ENCODE measurements around the gene GPBP1.

Gene GPBP1

DNA sequence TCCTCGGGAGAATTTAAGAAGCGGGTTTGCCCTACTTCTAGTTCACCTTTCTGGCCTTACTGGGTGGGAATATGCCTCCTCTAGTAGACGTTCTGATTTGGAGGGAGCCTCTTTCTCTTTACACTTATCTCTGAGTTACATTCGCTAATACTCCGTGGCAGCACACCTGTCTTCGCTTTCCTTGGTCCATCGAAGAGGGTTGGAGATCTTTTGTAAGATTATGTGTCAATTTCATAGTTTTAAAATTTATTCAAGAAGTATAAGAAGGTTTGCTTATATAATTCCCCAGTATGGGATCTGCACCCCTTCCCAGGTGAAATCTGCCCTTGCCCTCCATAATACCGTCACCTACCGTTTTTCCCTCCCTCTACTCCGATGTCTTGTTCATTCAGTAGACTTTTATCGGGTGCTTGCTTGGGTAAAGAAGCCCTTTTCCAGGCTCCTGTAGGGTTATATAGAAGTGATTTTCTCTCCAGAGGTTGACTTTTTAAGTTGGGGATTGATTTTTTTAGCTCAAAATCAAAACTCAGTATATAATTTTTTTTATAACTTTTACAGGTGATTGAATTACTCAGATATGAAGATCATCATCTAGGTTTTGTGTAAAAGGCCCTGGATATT lies 1.1 kb downstream of the GPBP1 start:
- Histone ChIP-seq H3K9ac (ENCODE audit: low read length) (peak overlapping the region; percentile 98), H3K27ac (ENCODE audit: low read depth, low read length, poor library complexity, severe bottlenecking) (peak overlapping the region; percentile 93), H4K20me1 (ENCODE audit: insufficient read depth, low read length) (no peaks in the 10 kb centered on the region), H3K9me3 (ENCODE audit: low read length) (no peaks in the 10 kb centered on the region), H3K36me3 (ENCODE audit: insufficient read depth, low read length) (peaks cover 29% of the 10 kb centered on the region; the same call in 1 of the 2 replicates), H3K4me3 (ENCODE audit: low read depth, low read length, poor library complexity, severe bottlenecking) (peak overlapping the region; percentile 90), H3K79me2 (ENCODE audit: insufficient read depth, low read length) (peaks cover 60% of the 10 kb centered on the region), H3K4me2 (ENCODE audit: low read length) (peak overlapping the region; percentile 90), H3K4me1 (ENCODE audit: insufficient read depth, low read length, severe bottlenecking) (peaks cover 48% of the 10 kb centered on the region), H2AFZ (ENCODE audit: low read length) (no peak overlapping the region), H3K27me3 (ENCODE audit: insufficient read depth, low read length) (no peaks in the 10 kb centered on the region), H3F3A (ENCODE audit: insufficient read depth, low read length) (peaks cover 9% of the 10 kb centered on the region; the same call in 1 of the 2 replicates), H3K9me2 (ENCODE audit: low read depth, low read length) (no peaks in the 10 kb centered on the region)
- TF ChIP-seq EZH2 (IDR thresholded peaks at IDR 0.05; ENCODE audit: borderline replicate concordance, low read length), result no peak
- TF ChIP-seq, protein P1, sequence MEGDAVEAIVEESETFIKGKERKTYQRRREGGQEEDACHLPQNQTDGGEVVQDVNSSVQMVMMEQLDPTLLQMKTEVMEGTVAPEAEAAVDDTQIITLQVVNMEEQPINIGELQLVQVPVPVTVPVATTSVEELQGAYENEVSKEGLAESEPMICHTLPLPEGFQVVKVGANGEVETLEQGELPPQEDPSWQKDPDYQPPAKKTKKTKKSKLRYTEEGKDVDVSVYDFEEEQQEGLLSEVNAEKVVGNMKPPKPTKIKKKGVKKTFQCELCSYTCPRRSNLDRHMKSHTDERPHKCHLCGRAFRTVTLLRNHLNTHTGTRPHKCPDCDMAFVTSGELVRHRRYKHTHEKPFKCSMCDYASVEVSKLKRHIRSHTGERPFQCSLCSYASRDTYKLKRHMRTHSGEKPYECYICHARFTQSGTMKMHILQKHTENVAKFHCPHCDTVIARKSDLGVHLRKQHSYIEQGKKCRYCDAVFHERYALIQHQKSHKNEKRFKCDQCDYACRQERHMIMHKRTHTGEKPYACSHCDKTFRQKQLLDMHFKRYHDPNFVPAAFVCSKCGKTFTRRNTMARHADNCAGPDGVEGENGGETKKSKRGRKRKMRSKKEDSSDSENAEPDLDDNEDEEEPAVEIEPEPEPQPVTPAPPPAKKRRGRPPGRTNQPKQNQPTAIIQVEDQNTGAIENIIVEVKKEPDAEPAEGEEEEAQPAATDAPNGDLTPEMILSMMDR (IDR thresholded peaks at IDR 0.05; ENCODE audit: low read length), result no peak

DNA sequence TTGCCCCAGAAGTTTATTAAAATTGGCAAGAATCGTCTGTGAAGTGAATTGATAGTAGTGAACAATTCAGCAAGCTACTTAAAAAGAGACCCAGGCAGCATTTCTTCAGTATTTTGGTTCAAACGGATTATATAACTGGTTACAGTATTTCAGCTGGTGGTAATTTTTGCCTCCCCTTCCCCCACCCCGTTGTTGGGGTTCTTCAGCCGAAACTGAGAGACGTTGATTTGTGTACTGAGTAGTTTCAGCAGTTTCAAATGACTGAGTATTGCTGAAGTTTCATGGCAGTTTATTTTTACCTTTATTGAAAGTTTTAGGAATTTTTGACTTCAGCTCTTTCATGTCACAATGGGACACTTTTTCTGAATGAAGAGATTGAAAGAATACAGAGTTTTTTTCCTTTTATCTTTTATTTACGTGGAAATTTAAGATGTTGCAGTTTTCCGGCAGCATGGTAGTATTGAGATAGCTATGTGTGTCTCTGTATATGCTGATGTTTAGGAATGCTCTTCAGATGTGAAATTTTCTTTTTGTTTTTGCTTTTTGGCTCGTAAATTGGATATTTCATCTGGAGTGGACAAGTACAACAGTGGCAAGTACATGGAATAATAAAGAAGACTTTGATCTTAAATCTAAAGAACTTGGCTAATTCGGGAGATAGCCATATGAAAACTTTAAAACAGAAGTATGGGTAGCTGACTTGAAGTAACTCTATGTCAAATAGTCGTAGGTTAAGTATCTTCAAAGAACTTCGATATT lies 1.9 kb downstream of the GPBP1 start:
- Histone ChIP-seq H3K79me2 (ENCODE audit: insufficient read depth, low read length) (peaks cover 67% of the 10 kb centered on the region), H3K4me1 (ENCODE audit: insufficient read depth, low read length, severe bottlenecking) (peaks cover 55% of the 10 kb centered on the region), H3K4me3 (ENCODE audit: low read depth, low read length, poor library complexity, severe bottlenecking) (peak overlapping the region; percentile 90), H3K9me2 (ENCODE audit: low read depth, low read length) (no peaks in the 10 kb centered on the region), H3K36me3 (ENCODE audit: insufficient read depth, low read length) (peaks cover 29% of the 10 kb centered on the region; the same call in 1 of the 2 replicates), H3K4me2 (ENCODE audit: low read length) (peak overlapping the region; percentile 90), H4K20me1 (ENCODE audit: insufficient read depth, low read length) (no peaks in the 10 kb centered on the region), H3K27me3 (ENCODE audit: insufficient read depth, low read length) (no peaks in the 10 kb centered on the region), H2AFZ (ENCODE audit: low read length) (no peak overlapping the region), H3K9ac (ENCODE audit: low read length) (peak overlapping the region; percentile 98), H3K9me3 (ENCODE audit: low read length) (no peaks in the 10 kb centered on the region), H3F3A (ENCODE audit: insufficient read depth, low read length) (peaks cover 9% of the 10 kb centered on the region; the same call in 1 of the 2 replicates), H3K27ac (ENCODE audit: low read depth, low read length, poor library complexity, severe bottlenecking) (peak overlapping the region; percentile 93)
- no peak for TF ChIP-seq EZH2 (IDR thresholded peaks at IDR 0.05; ENCODE audit: borderline replicate concordance, low read length)
- TF ChIP-seq, protein P1 (IDR thresholded peaks at IDR 0.05; ENCODE audit: low read length), result no peak

DNA sequence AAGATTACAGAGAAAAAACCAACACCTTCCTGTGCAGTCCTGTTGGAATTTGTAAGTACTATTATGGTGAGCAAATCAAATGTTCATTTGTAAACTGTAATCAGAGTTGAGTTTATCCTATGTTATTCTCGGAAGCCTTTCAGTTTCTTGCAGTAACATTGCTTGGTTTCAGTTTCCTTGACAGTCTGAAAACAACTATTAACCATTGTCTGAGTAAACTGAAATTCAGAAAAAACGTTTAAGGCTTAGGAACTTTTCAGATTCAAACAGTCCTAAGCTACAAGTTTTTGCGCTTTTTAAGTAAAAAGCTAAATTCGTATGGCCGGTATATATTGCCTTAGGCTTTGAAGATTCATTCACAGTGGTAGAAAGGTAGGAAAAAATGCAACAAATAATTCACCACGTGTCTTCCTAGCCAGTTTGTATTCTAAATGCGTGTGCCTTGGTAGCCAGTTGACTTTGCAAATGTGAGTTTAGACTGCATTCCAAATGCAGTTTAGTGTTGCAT lies 2.5 kb downstream of the GPBP1 start:
- no peaks in the 10 kb centered on the region for H3K27me3 ChIP-seq (ENCODE audit: insufficient read depth, low read length)
- H3K9me2 ChIP-seq (ENCODE audit: low read depth, low read length), result no peaks in the 10 kb centered on the region
- no peaks in the 10 kb centered on the region for H4K20me1 ChIP-seq (ENCODE audit: insufficient read depth, low read length)
- no peaks in the 10 kb centered on the region for H3K9me3 ChIP-seq (ENCODE audit: low read length)
- H3K4me3 ChIP-seq (ENCODE audit: low read depth, low read length, poor library complexity, severe bottlenecking), result peak overlapping the region; percentile 90
- H3K4me2 ChIP-seq (ENCODE audit: low read length), result peak overlapping the region; percentile 90
- H3F3A ChIP-seq (ENCODE audit: insufficient read depth, low read length), result peaks cover 9% of the 10 kb centered on the region; the same call in 1 of the 2 replicates
- H3K9ac ChIP-seq (ENCODE audit: low read length), result peak overlapping the region; percentile 98
- H3K27ac ChIP-seq (ENCODE audit: low read depth, low read length, poor library complexity, severe bottlenecking), result peak overlapping the region; percentile 93
- H2AFZ ChIP-seq (ENCODE audit: low read length), result no peak overlapping the region
- peaks cover 34% of the 10 kb centered on the region; the same call in 1 of the 2 replicates for H3K36me3 ChIP-seq (ENCODE audit: insufficient read depth, low read length)
- H3K79me2 ChIP-seq (ENCODE audit: insufficient read depth, low read length), result peaks cover 74% of the 10 kb centered on the region
- no peak for TF ChIP-seq EZH2 (IDR thresholded peaks at IDR 0.05; ENCODE audit: borderline replicate concordance, low read length)
- TF ChIP-seq, protein P1 (IDR thresholded peaks at IDR 0.05; ENCODE audit: low read length), result no peak
- peaks cover 62% of the 10 kb centered on the region for H3K4me1 ChIP-seq (ENCODE audit: insufficient read depth, low read length, severe bottlenecking)

All from OCI-LY1 (cell line).